Neural progenitor cell (in vitro differentiated cells): Measurements from ENCODE around the gene RALGAPB. TPM values are rescaled to one million over a fixed set of nuclear protein-coding genes. Genes with fewer than 3 reads are reported as not detected.

Experiments
- DNase-seq: peaks from one replicate; pipeline ENCODE4 v3.0.0-alpha.2; 2016; ENCODE audit warnings: low spot score
- H2AFZ ChIP-seq: fragments of 200-600 bp; sonication (generic); replicated peaks from 2 replicates; pipeline ENCODE4 v1.6.1; 2016; ENCODE audit warnings: antibody characterized with exemption
- H3F3A ChIP-seq: fragments of 200-600 bp; sonication (generic); 2 replicates; pipeline ENCODE4 v1.6.1; 2016; ENCODE audit warnings: antibody characterized with exemption, low read depth
- H3K27ac ChIP-seq: fragments of 200-600 bp; sonication (generic); 2 replicates; pipeline ENCODE4 v1.5.1; 2016; ENCODE audit warnings: mild to moderate bottlenecking
- H3K27me3 ChIP-seq: fragments of 200-600 bp; sonication (generic); 2 replicates; pipeline ENCODE4 v1.6.1; 2016; ENCODE audit warnings: mild to moderate bottlenecking, moderate library complexity
- H3K36me3 ChIP-seq: fragments of 200-600 bp; sonication (generic); 2 replicates; pipeline ENCODE4 v1.5.1; 2016
- H3K4me1 ChIP-seq: fragments of 200-600 bp; sonication (generic); 2 replicates; pipeline ENCODE4 v1.6.1; 2016; ENCODE audit warnings: mixed run types
- H3K4me2 ChIP-seq: fragments of 200-600 bp; sonication (generic); 2 replicates; pipeline ENCODE4 v1.6.1; 2016
- H3K4me3 ChIP-seq: fragments of 200-600 bp; sonication (generic); 2 replicates; pipeline ENCODE4 v1.5.1; 2016
- H3K79me2 ChIP-seq: fragments of 200-600 bp; sonication (generic); 2 replicates; pipeline ENCODE4 v1.6.1; 2016; ENCODE audit warnings: low read depth
- H3K9ac ChIP-seq: fragments of 200-600 bp; sonication (generic); 2 replicates; pipeline ENCODE4 v1.6.1; 2016
- H3K9me3 ChIP-seq: fragments of 200-600 bp; sonication (generic); 2 replicates; pipeline ENCODE4 v1.5.1; 2016; ENCODE audit warnings: low read depth
- H4K20me1 ChIP-seq: fragments of 200-600 bp; sonication (generic); 2 replicates; pipeline ENCODE4 v1.6.1; 2016; ENCODE audit warnings: low read depth
- H3K27ac Mint-ChIP-seq: 3 replicates; pipeline ENCODE4 v1.8.0; 2021; ENCODE audit warnings: mixed read lengths
- H3K27me3 Mint-ChIP-seq: 2 replicates; pipeline ENCODE4 v1.8.0; 2022; ENCODE audit warnings: low read depth, mild to moderate bottlenecking, inconsistent platforms, moderate library complexity, mixed read lengths; ENCODE audit not compliant: insufficient read depth
- H3K36me3 Mint-ChIP-seq: 3 replicates; pipeline ENCODE4 v1.8.0; 2021; ENCODE audit warnings: mixed read lengths
- H3K4me1 Mint-ChIP-seq: 3 replicates; pipeline ENCODE4 v1.8.0; 2021; ENCODE audit warnings: mixed read lengths
- H3K4me3 Mint-ChIP-seq: 3 replicates; pipeline ENCODE4 v1.8.0; 2021; ENCODE audit warnings: mild to moderate bottlenecking, moderate library complexity, mixed read lengths
- H3K9me3 Mint-ChIP-seq: 3 replicates; pipeline ENCODE4 v1.8.0; 2020; ENCODE audit warnings: mixed read lengths
- CTCF ChIP-seq: fragments of 200-600 bp; sonication (generic); IDR thresholded peaks from 2 replicates; pipeline ENCODE4 v1.5.1; 2017; ENCODE audit warnings: antibody characterized with exemption, mild to moderate bottlenecking
- EZH2 ChIP-seq: fragments of 200-600 bp; sonication (generic); IDR thresholded peaks from 2 replicates; pipeline ENCODE4 v1.6.1; 2017; ENCODE audit warnings: antibody characterized with exemption, mild to moderate bottlenecking, moderate library complexity
- EZH2phosphoT487 ChIP-seq: fragments of 200-600 bp; sonication (generic); IDR thresholded peaks from 2 replicates; pipeline ENCODE4 v1.6.1; 2017; ENCODE audit warnings: antibody characterized with exemption
- total RNA-seq: library from RNA; depleted of rRNA; stranded (reverse); fragments of >200 nt; gene quantifications from 2 replicates; pipeline ENCODE4 v1.2.3, GENCODE V29; 2015; ENCODE audit warnings: low replicate concordance

Gene RALGAPB
- total RNA-seq, 1 donor from 2014 or later, result 39.1 TPM

DNA sequence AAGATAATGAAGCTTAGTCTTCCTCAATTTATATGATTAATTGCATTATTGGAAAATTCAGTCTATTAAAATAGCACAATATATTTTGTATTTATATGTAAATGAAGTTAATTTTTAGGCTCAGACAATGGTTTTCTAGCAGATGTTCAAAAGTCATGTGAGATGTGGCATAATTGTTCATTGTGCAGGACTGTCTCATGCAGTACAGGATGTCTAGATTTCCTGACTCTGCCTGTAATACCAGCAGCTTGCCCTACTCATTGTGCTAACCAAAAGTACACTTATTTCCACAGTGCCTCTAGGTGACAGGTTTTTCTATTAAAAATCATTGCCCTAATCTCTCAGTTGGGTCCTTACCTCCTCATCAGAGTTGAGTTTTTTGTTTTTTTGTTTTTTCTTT, 12.4 kb downstream of the RALGAPB start:
- Histone ChIP-seq H2AFZ (no peak overlapping the region), H3K79me2 (peaks cover 65% of the 10 kb centered on the region)
- no peak overlapping the region for H3K4me3 Mint-ChIP-seq

DNA sequence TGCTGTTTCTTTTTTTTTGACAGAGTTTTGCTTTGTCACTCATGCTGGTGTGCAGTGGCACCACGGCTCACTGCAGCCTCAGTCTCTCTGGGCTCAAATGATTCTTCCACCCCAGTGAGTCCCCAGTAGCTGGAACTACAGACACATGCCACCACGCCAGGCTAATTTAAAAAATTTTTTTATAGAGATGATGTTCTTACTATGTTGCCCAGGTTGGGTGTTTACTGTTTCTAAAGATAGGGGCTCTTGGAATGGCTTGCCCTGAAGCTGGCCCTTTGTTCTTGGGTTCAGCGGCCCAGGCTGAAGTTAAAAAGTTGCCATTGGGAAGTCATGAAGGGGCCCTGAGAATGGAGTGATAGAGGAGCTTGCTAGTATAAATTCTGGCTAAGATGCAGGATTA, 16.5 kb downstream of the RALGAPB start:
- H3F3A ChIP-seq, result no peaks in the 10 kb centered on the region
- H3K79me2 ChIP-seq, result peaks cover 30% of the 10 kb centered on the region
- H3K9me3 ChIP-seq, result no peaks in the 10 kb centered on the region
- Mint-ChIP-seq H3K4me3 (no peak overlapping the region), H3K9me3 (no peaks in the 10 kb centered on the region), H3K36me3 (peaks cover 20% of the 10 kb centered on the region), H3K4me1 (no peaks in the 10 kb centered on the region), H3K27me3 (no peaks in the 10 kb centered on the region), H3K27ac (no peak overlapping the region)
- H3K27me3 ChIP-seq, result no peaks in the 10 kb centered on the region
- no peak overlapping the region for H3K27ac ChIP-seq
- no peak overlapping the region for H2AFZ ChIP-seq
- TF ChIP-seq CTCF (no peak), EZH2 (no peak), EZH2phosphoT487 (no peak)
- peaks cover 10% of the 10 kb centered on the region for H3K36me3 ChIP-seq
- no peak overlapping the region for H3K4me3 ChIP-seq
- H3K9ac ChIP-seq, result no peak overlapping the region
- H3K4me1 ChIP-seq, result no peaks in the 10 kb centered on the region
- DNase-seq, result no peak
- H3K4me2 ChIP-seq, result no peak overlapping the region
- H4K20me1 ChIP-seq, result peaks cover 35% of the 10 kb centered on the region

More for the DNA sequence above, 12.4 kb downstream of the RALGAPB start:
- Mint-ChIP-seq H3K27ac (no peak overlapping the region), H3K4me1 (no peaks in the 10 kb centered on the region), H3K27me3 (no peaks in the 10 kb centered on the region), H3K36me3 (peaks cover 11% of the 10 kb centered on the region), H3K9me3 (no peaks in the 10 kb centered on the region)
- Histone ChIP-seq H4K20me1 (peaks cover 42% of the 10 kb centered on the region), H3K4me1 (no peaks in the 10 kb centered on the region), H3K9ac (no peak overlapping the region), H3K27ac (no peak overlapping the region), H3K27me3 (no peaks in the 10 kb centered on the region), H3F3A (no peaks in the 10 kb centered on the region), H3K36me3 (no peaks in the 10 kb centered on the region), H3K4me2 (no peak overlapping the region), H3K4me3 (no peak overlapping the region), H3K9me3 (no peaks in the 10 kb centered on the region)
- no peak for TF ChIP-seq EZH2phosphoT487
- TF ChIP-seq EZH2, result no peak
- no peak for DNase-seq

GRCh38 chr20:38497246-38497935, 24.7 kb downstream of the RALGAPB start:
- Histone ChIP-seq H3F3A (no peaks in the 10 kb centered on the region), H3K4me1 (no peaks in the 10 kb centered on the region), H3K4me2 (no peak overlapping the region), H2AFZ (no peak overlapping the region), H3K79me2 (no peaks in the 10 kb centered on the region), H3K27me3 (no peaks in the 10 kb centered on the region), H3K9me3 (no peaks in the 10 kb centered on the region), H3K27ac (no peak overlapping the region), H3K9ac (no peak overlapping the region), H3K36me3 (peaks cover 7% of the 10 kb centered on the region), H3K4me3 (no peak overlapping the region), H4K20me1 (no peaks in the 10 kb centered on the region)
- peaks cover 14% of the 10 kb centered on the region for H3K36me3 Mint-ChIP-seq
- H3K4me1 Mint-ChIP-seq, result no peaks in the 10 kb centered on the region
- H3K4me3 Mint-ChIP-seq, result no peak overlapping the region
- H3K9me3 Mint-ChIP-seq, result no peaks in the 10 kb centered on the region
- DNase-seq, result no peak
- no peak for TF ChIP-seq EZH2
- H3K27me3 Mint-ChIP-seq, result peaks cover 3% of the 10 kb centered on the region
- no peak overlapping the region for H3K27ac Mint-ChIP-seq

DNA sequence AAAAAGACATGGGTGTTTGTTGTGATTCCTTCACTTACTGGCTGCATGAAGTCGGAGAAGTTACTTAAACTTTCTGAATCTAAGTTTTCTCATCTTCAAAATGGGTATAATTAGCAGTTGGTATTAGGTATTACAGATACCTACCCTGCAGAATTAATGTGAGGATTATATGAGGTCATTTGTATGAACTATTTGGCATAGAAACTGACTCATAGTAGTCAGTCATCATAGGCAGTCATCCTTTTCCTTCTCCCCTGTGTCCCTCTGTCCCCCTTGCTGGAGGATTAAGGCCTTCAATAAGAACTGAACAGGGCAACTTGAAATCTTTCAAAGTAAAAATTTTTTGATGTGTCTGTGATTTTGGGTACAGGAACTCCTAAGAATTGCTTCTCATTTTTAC, 26.3 kb downstream of the RALGAPB start:
- H3K27me3 Mint-ChIP-seq, result peaks cover 3% of the 10 kb centered on the region
- no peak overlapping the region for H3K27ac Mint-ChIP-seq
- H3K4me1 Mint-ChIP-seq, result no peaks in the 10 kb centered on the region
- Histone ChIP-seq H3K4me3 (no peak overlapping the region), H3K9me3 (no peaks in the 10 kb centered on the region), H3K9ac (no peak overlapping the region), H2AFZ (no peak overlapping the region), H3K79me2 (no peaks in the 10 kb centered on the region), H3F3A (no peaks in the 10 kb centered on the region), H4K20me1 (no peaks in the 10 kb centered on the region), H3K27me3 (no peaks in the 10 kb centered on the region), H3K36me3 (no peaks in the 10 kb centered on the region), H3K4me2 (no peak overlapping the region), H3K27ac (no peak overlapping the region), H3K4me1 (no peaks in the 10 kb centered on the region)
- TF ChIP-seq EZH2phosphoT487, result no peak
- TF ChIP-seq EZH2, result no peak
- TF ChIP-seq CTCF, result no peak
- H3K36me3 Mint-ChIP-seq, result peaks cover 15% of the 10 kb centered on the region
- DNase-seq, result no peak
- H3K9me3 Mint-ChIP-seq, result no peaks in the 10 kb centered on the region
- H3K4me3 Mint-ChIP-seq, result no peak overlapping the region
